SK-N-MC (cell line): ENCODE data around the gene NLRP7.

Experiments
- EZH2 ChIP-seq: fragments of 200-600 bp; sonication (generic); IDR thresholded peaks from one replicate; pipeline ENCODE4 v1.6.1; 2017; ENCODE audit warnings: antibody characterized with exemption
- FOXP2 ChIP-seq: optimal IDR thresholded peaks from 2 replicates; pipeline ENCODE3; 2011; ENCODE audit warnings: mild to moderate bottlenecking, moderate library complexity; ENCODE audit not compliant: insufficient read depth; ENCODE audit errors: extremely low read length, control extremely low read depth
- POLR2AphosphoS5 ChIP-seq: IDR thresholded peaks from 2 replicates; pipeline ENCODE4 v1.6.1; 2012; ENCODE audit warnings: mild to moderate bottlenecking, low read depth, low read length, borderline replicate concordance

DNA sequence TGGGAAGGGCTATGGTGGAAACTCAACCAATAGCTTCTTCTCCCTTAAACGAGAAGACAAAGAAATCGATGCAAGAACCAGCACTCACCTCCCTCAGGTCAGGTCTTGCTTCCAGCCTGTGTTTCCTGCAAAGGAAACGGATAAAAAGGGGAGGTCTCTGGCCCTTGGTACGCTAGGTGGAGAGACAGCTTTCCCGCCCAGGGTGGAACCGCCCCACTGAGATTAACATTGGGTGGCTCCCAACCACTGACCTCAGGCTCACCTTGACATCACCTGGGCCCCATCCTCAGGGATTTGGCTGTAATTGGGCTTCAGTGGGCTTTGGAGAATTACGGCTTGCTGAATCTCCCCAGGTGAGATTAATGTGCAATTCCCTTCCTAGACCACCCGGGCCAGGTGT is at the start of gene NLRP7:
- TF ChIP-seq POLR2AphosphoS5 (no peak), EZH2 (no peak), FOXP2 (no peak)
